Activated T-cell treated with anti-CD3 and anti-CD28 coated beads, Interleukin-2, amount 50 U/mL, for 24 hours (primary cell): ENCODE measurements around the gene KLF7.

Source experiments
- DNase-seq: peaks from one replicate; pipeline ENCODE4 v3.0.0-alpha.2; 2020
- H3K27ac Mint-ChIP-seq: 2 replicates; pipeline ENCODE4 v1.8.0; 2020; ENCODE audit warnings: mild to moderate bottlenecking, mixed read lengths
- H3K27me3 Mint-ChIP-seq: 2 replicates; pipeline ENCODE4 v1.8.0; 2020; ENCODE audit warnings: mixed read lengths
- H3K36me3 Mint-ChIP-seq: 2 replicates; pipeline ENCODE4 v1.8.0; 2020; ENCODE audit warnings: low read depth, mixed read lengths
- H3K4me1 Mint-ChIP-seq: 2 replicates; pipeline ENCODE4 v1.8.0; 2020; ENCODE audit warnings: low read depth, mixed read lengths
- H3K4me3 Mint-ChIP-seq: 2 replicates; pipeline ENCODE4 v1.8.0; 2020; ENCODE audit warnings: mild to moderate bottlenecking, moderate library complexity, mixed read lengths
- H3K9me3 Mint-ChIP-seq: 2 replicates; pipeline ENCODE4 v1.8.0; 2020; ENCODE audit warnings: mixed read lengths

The KLF7 gene

DNA sequence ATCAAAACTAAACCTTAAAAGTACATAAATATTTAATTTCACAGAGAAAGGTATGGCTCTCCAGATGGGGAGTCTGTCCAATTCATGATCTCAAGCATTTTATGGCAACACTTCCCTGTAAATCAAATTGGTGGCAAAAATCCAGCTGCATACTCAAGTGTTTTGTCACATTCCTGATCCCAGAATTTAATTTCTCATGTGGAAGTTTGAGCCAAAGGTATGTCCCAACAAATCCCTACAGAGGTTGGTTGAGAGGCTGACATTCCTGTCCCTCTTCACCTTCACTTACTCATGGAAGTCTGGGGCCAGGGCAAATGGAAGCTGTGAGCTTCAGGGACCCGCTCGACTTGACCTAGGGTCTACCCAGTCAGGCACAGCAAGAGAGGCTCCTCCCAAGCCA lies 17.7 kb downstream of the KLF7 start:
- peaks cover 13% of the 10 kb centered on the region for H3K36me3 Mint-ChIP-seq
- no peak overlapping the region for H3K27ac Mint-ChIP-seq
- no peak for DNase-seq

DNA sequence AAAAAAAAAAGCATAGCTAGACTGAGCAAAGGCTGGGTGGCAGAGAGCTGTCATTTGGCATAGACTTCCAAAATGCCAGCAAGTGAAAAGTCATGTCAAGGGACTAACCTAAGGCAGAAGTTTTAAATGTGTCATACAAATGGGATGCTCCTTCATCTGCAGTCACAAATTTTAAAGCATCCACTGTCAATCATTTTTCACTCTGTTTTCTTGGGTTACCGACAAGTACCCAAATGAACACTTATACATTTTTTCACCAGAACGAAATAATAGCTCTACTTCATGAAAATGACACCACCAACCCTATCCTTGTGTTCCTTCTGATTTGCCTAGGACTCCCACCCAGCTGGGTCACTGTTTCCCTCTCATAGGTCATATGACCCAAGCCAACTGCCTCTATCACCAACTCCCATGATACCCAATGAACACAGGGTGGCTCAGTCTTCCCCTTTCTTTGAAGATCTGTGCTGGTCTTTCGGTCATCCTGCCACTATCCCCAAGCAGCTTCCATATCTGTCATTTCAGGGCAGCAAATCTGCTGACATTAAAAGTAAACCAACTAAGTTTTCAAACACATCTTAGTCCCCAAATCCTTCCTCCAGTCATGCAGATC lies 21.5 kb downstream of the KLF7 start:
- Mint-ChIP-seq H3K4me3 (peak overlapping the region; percentile 61), H3K4me1 (peaks cover 63% of the 10 kb centered on the region), H3K27me3 (peaks cover 3% of the 10 kb centered on the region), H3K9me3 (no peaks in the 10 kb centered on the region), H3K27ac (peak overlapping the region; percentile 85), H3K36me3 (peaks cover 13% of the 10 kb centered on the region)
- no peak for DNase-seq

More for the DNA sequence above, 17.7 kb downstream of the KLF7 start:
- no peaks in the 10 kb centered on the region for H3K9me3 Mint-ChIP-seq
- peaks cover 66% of the 10 kb centered on the region for H3K4me1 Mint-ChIP-seq
- H3K4me3 Mint-ChIP-seq: no peak overlapping the region
- H3K27me3 Mint-ChIP-seq: peaks cover 3% of the 10 kb centered on the region

DNA sequence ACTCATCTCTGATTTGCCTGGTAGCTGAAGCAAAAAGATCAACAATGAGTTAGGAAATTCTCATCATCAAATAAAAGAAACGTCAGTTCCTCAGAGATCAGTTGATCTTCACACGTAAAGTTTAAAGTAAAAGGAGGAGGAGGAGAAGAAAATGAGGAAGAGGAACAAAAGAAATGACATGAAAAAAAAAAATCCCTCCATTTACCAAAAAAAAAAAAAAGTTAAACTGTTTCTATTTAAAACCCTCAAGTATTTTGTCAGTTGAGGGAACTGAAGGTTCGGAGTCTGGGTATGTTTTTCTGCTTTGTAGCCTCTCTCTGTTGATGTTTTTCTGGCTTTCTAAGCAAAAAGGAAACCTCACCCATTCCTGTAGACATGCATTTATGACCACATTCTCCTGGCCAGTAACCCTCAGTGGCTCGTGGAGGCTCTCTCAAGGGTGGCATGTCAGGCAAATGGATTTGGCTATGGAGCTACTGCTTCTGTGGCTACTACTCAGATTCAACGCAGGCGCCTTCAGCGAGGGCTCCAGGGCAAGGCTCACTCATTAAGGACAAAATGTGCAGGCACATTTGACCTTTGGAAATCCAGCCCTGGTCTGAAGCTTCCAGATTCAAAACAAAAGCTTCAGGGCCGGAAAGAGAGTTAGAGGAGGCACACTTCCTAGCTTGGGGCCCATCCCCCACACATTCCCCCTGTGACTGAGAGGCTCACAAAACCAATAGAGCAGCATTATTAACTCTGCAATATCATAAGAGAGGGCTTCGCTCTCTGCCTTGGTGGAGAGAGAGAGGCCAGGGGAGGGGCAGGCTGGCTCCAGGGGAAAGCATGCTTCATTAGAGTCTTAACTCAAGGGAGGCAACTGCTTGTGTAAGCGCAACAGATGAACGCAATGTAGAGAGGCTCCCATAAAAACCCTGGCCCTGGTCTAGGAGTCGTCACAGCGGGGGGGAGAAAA lies 22.3 kb downstream of the KLF7 start:
- H3K36me3 Mint-ChIP-seq: peaks cover 6% of the 10 kb centered on the region
- H3K27me3 Mint-ChIP-seq: no peaks in the 10 kb centered on the region
- peak overlapping the region; percentile 61 for H3K4me3 Mint-ChIP-seq
- DNase-seq: peak; percentile 72
- H3K4me1 Mint-ChIP-seq: peaks cover 61% of the 10 kb centered on the region
- H3K9me3 Mint-ChIP-seq: no peaks in the 10 kb centered on the region
- peak overlapping the region; percentile 85 for H3K27ac Mint-ChIP-seq

DNA sequence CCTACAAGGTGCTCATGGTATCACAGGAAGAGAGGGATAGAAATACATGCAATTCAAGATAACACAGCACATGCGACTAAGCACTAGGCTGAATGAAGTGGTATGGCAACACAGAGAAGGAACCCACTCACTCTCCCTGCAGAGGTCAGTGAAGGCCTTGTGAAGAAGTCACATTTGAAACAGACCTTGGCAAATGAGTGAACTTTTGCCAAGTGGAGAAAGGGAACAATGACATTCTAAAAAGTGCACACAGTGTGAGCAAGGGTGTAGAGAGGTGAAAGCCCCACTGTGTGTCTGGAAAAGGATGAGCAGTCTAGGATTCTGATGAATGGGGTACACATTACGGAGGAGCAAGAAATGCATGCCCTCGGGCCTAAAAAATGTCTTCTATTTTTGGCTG lies 23.3 kb downstream of the KLF7 start:
- DNase-seq: no peak
- peak overlapping the region; percentile 85 for H3K27ac Mint-ChIP-seq
- H3K27me3 Mint-ChIP-seq: no peaks in the 10 kb centered on the region
- no peaks in the 10 kb centered on the region for H3K9me3 Mint-ChIP-seq
- peak overlapping the region; percentile 61 for H3K4me3 Mint-ChIP-seq
- peaks cover 66% of the 10 kb centered on the region for H3K4me1 Mint-ChIP-seq
- H3K36me3 Mint-ChIP-seq: no peaks in the 10 kb centered on the region

DNA sequence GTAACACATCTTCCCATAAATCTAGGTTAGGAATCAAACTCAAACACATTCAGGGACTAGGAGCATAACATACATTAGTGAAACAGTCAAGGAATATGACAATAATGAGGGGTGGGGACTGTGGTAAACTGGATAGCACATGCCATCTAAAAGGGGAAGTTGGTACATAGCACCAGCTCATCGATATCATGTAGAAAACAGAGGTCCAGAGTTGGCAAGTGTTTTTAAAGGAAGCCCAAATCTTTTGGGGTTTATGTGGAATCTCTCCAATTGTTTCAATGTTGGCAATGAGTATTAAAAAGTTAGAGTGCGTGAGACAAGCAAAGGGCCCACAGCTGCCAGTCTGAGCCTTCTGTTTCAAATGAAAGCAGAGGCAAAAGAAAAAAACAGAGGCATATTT lies 24.4 kb downstream of the KLF7 start:
- Mint-ChIP-seq H3K4me3 (no peak overlapping the region), H3K9me3 (no peaks in the 10 kb centered on the region), H3K4me1 (peaks cover 75% of the 10 kb centered on the region), H3K27me3 (no peaks in the 10 kb centered on the region), H3K27ac (peak overlapping the region; percentile 42), H3K36me3 (no peaks in the 10 kb centered on the region)
- DNase-seq: no peak

DNA sequence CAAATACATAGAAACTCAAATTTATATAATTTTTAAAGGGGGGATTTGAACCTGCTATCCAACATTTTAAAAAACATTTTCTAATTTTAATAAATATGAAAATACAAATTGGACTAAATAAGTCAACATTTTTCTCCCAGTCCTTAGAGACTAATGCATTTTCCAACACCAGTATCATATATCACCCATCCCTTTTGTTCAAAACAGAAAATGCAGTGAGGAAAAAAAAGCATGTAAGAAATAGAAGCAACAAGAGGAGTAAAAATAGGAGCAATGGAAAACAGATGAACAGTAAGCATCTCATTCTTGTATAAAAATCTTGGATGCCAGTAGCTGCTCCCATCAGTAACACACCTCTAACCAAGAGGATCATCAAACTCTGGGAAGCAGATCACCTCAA lies 25.5 kb downstream of the KLF7 start:
- H3K9me3 Mint-ChIP-seq: no peaks in the 10 kb centered on the region

DNA sequence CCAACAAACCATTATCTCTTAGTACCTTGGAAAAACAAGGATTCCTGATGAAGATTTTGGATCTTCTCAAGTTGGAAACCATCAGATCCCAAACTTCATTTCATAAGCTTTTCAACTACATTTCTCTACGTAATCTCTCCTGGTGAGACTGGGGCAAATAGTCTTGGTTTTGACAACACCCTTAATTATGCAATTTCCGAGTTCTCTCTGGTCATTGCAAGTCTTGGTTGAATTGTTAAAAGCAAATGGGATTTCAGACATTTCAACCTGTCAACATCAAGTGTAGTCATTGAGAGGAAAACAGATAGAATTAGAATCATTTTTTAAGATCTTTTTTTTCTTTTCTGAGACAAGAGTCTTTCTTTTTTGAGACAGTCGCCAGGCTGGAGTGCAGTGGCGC lies 26.2 kb downstream of the KLF7 start:
- H3K36me3 Mint-ChIP-seq: no peaks in the 10 kb centered on the region

More for the DNA sequence above, 25.5 kb downstream of the KLF7 start:
- Mint-ChIP-seq H3K4me3 (no peak overlapping the region), H3K36me3 (no peaks in the 10 kb centered on the region), H3K27me3 (no peaks in the 10 kb centered on the region), H3K27ac (no peak overlapping the region), H3K4me1 (peaks cover 84% of the 10 kb centered on the region)
- DNase-seq: no peak

DNA sequence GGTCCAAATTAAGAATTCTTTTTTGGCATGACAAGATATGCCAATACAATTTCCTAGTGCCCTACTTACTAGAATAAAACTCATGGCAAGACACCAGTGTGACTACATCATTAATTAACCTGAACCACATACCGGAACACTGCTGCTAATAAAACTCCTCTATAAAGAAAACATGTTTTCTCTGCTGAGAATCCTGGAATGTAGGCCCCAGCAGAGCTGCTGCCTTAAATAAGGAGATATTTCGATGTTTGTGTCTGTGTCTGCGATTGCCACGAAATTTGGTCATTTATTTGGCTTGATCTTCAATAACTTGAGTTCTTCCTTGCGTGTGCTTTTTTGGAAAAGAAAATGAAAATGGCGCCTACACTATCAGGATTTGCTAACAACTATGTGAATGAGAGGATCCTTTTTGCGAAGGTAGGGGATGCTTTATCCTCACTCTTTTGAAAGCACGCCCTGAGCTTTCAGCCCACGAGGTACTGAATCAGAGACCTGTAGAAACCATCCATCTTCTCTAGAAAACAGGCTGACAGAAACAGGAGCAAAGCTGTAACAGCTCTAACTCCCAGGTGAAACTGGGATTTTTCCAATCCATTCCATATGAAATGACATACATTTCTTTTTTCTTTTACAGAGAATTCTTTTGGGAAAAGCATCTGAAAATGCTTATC lies 27.0 kb downstream of the KLF7 start:
- Mint-ChIP-seq H3K27ac (no peak overlapping the region), H3K4me1 (peaks cover 82% of the 10 kb centered on the region), H3K9me3 (no peaks in the 10 kb centered on the region), H3K36me3 (no peaks in the 10 kb centered on the region), H3K27me3 (no peaks in the 10 kb centered on the region), H3K4me3 (no peak overlapping the region)
- DNase-seq: no peak

More for the DNA sequence above, 26.2 kb downstream of the KLF7 start:
- Mint-ChIP-seq H3K4me1 (peaks cover 84% of the 10 kb centered on the region), H3K4me3 (no peak overlapping the region), H3K9me3 (no peaks in the 10 kb centered on the region), H3K27ac (no peak overlapping the region), H3K27me3 (no peaks in the 10 kb centered on the region)
- DNase-seq: no peak

DNA sequence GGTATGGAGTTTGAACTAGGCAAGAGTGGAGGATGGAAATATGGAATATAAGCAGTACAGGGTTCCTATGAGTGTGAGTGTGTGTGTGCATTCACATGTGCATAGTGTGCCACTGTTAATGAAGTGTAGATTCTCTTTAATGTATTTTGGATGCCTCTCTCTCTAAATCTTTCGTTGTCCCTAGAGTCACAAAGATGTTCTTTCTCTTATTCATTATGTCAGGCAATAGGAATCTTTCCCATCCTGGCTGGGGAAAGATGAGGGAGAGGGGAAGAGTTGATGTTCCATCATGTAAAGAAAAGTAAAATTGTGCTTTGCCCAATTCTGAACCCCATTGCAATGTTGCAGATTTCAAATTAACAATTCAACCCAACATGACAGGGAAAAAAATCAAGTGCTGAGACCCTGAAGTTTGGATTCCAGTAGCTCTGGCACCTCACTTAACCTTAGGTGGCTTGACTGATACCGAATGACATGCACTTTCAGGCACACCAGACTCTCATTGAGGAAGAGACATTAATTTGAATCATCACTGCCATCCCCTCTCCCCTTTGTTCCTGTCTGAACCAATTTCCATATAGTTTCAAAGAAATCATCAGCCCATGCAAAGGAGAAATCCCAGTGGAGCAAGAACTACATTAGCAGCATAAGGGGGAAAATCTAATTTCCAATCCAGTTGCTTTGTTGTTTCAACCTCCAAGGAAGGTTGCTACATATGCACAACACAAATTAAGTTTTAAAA lies 28.0 kb downstream of the KLF7 start:
- Mint-ChIP-seq H3K27me3 (no peaks in the 10 kb centered on the region), H3K4me1 (peaks cover 80% of the 10 kb centered on the region), H3K27ac (no peak overlapping the region), H3K36me3 (no peaks in the 10 kb centered on the region), H3K9me3 (no peaks in the 10 kb centered on the region), H3K4me3 (no peak overlapping the region)
- DNase-seq: no peak

DNA sequence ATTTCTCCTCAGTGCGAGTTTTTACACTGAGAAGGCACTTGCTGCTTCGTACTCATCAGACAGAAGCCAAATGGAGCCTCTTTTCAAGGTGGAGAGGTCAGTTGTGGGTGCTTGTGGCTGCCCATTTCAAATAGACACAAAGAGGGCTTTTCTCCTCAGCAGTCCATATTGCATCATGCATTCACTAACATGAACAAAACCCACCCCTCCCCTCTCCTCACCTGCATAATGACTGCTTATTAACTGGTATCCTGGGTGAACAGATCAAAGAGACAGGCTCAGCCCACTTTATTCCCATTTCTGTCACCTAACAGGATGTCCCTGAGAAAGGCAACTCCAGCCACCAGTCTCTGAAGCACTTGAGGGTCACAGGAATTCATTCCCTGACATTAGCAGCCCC lies 28.9 kb downstream of the KLF7 start:
- Mint-ChIP-seq H3K36me3 (no peaks in the 10 kb centered on the region), H3K4me1 (peaks cover 80% of the 10 kb centered on the region), H3K27ac (no peak overlapping the region), H3K4me3 (no peak overlapping the region), H3K27me3 (no peaks in the 10 kb centered on the region), H3K9me3 (no peaks in the 10 kb centered on the region)
- DNase-seq: no peak

DNA sequence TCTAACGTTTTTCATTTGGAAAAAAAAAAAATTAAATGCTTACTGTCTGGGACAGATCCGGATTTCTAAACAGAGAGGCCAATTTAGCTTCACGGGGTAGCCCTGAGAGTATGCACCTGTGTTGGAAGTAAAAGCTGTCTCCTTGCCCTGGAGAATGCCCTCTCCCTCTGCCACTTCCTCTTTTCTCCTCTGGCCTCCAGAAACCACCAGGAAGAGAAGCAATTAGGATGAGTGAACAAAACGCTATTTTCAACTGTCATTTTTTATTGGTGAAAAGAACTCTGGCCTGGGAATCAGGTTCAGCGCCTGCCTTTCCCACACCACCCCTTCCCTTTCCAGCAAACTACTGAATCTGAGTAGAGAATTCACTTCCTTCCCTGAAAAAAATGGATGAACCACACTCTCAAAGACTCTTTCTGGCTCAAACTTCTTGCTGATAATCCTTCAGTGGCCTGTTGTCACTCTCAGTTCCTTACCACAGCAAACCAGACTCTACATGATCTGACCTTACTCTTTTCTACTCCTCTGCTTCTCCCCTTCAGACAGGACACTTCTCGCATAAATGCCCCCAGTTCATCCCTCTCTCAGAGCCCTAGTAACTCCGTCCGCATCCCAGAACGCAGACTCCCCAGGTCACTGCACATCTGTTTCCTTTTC lies 29.8 kb downstream of the KLF7 start:
- peak overlapping the region; percentile 6 for H3K4me3 Mint-ChIP-seq
- no peaks in the 10 kb centered on the region for H3K9me3 Mint-ChIP-seq
- H3K4me1 Mint-ChIP-seq: peaks cover 80% of the 10 kb centered on the region
- H3K27me3 Mint-ChIP-seq: no peaks in the 10 kb centered on the region
- no peak for DNase-seq
- peak overlapping the region; percentile 35 for H3K27ac Mint-ChIP-seq
- H3K36me3 Mint-ChIP-seq: no peaks in the 10 kb centered on the region

DNA sequence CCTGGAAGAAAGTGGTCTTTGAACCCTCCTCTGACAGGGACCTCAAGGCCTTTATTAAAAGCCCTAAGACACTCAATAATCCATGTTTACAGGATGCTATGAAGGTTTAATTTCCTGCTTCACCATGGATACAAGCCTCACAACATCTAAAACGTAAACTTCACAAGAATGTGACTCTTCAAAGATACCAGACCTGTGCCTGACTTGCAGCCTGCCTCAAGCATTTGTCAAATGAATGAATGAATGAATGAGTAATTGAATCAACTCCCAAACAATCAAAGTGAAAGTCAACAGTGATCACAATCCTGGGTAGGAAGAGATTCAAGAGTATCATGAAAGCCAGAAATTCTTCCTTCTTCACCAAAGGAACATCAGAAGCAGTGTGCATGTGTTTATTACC lies 30.4 kb downstream of the KLF7 start:
- peaks cover 78% of the 10 kb centered on the region for H3K4me1 Mint-ChIP-seq
- H3K27ac Mint-ChIP-seq: no peak overlapping the region
- H3K27me3 Mint-ChIP-seq: no peaks in the 10 kb centered on the region
- H3K36me3 Mint-ChIP-seq: no peaks in the 10 kb centered on the region
- H3K4me3 Mint-ChIP-seq: peak overlapping the region; percentile 6
- DNase-seq: no peak
- H3K9me3 Mint-ChIP-seq: no peaks in the 10 kb centered on the region

DNA sequence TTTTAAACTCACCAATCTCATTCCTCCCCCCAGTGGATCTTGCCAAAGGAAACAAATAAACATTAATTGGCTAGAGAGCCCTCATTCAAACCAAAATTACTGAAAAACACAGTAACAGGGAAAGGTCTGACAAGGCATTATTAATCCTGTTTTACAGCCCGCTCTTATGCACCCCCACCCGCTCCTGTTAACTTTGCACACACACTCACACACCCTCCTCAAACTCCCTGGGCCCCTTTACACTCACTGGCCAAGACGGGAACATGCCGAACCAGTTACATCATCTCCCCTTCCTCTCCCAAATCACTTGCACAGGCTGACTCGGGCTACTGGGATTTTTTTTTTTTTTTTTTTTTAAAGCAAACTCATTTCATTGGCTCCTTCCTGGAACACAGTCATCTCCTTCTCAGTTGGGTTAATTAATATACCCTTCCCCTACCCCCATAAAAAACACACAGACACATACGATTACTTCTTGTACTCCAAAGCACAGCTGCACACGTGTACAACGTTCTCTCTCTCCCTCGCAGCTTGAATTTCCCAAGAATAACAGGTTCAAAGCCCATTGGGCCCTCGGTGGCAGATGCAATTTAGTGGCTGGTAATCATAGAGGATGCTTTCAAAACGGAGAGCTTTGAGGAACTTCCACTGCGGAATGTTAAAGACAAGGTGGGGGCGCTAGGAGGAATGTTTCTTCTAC lies 31.8 kb downstream of the KLF7 start:
- Mint-ChIP-seq H3K27me3 (no peaks in the 10 kb centered on the region), H3K9me3 (no peaks in the 10 kb centered on the region), H3K4me3 (no peak overlapping the region), H3K27ac (no peak overlapping the region), H3K36me3 (no peaks in the 10 kb centered on the region), H3K4me1 (peaks cover 77% of the 10 kb centered on the region)
- no peak for DNase-seq
